HG03060 (cell line): Measurements from ENCODE around the gene DSE.

Experiments
- ATAC-seq: cut with Tn5 transposase; IDR thresholded peaks from one replicate; pipeline ENCODE4 v1.9.1; 2021; ENCODE audit warnings: low read depth, moderate number of reproducible peaks; ENCODE audit not compliant: unreplicated experiment

The DSE gene

DNA sequence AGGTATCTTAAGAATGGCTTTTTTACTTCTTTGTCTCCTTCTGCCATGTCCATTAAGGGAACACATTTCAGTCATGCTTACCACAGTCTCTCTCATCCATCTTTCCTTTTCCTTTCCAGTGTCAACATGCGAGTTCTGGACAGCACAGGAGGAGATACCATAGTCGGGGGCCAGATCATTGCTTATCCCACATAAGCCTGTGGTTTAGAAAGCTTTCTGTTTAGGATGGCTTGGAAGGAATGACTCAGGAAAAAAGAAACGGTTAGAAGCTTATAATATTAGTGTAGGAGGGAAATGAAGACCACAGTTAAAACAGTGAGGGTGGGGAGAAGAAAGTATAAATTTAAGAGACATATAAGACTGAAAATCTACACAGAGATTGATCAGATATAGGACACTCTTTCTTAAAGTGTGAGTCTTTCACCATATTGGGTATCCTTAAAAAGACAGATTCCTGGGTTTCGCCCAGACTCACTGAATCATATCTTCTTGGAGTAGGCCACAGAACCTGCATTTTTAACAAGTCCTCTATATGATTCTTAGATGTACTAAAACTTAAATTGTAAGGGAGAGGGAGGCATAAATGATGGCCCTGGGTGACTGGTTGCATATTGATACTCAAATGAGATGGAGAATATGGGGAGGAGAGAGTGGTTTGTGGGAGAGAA lies 36.1 kb downstream of the DSE start:
- ATAC-seq: no peak

DNA sequence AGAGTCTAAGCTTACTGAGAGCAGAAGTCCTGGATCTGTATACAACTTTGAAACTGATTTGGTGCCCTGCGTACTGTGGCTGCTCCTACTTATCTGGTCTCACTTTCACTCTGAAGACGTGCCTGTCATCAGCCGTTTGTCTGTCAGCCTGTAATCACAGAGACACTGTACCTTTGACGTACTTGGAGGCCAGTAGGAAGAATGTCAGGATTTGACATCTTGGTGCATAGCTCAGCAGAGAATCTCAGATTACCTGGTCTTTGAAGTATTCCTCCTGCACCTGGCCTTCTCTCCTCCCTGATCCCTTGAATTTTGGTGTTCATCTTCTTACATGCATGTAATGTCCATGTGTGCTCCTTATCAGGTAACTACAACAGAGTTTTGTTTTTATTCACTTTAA lies 37.7 kb downstream of the DSE start:
- ATAC-seq: peak; percentile 39

DNA sequence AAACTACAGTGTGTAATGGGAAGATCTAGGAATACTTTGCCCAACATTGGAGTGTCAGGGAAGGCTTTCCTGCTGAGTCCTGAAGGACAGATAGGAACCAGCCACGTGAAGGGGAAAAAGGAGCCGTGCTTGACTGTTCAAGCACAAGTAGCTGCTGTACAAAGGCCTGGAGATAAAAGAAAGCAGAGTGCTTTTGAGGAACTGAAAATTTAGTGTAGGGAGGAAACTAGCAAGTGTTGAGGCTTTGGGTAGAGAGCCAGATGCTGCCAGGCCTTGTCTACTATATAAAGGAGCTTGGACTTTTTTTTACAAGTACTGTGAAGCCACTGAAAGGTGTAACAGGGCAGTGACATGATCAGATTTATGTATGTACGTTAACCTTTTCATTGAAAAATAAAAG lies 39.0 kb downstream of the DSE start:
- peak; percentile 75 for ATAC-seq

DNA sequence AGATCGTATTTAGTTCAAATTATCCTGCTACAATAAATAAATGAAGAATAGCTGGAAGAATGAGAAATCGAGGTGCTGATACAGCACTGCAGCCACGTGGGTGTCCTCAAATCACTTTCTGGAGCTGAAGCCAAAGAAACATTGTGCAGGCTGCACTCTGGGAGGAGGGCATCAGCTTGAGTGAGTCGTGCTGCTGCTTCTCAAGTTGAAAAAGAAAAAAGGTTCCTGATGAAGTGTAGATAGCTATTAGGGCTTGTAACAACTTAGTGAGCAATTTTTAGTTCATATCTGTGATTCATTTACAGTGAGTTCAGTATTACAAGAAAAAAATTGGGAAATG lies 40.5 kb downstream of the DSE start:
- ATAC-seq: no peak

DNA sequence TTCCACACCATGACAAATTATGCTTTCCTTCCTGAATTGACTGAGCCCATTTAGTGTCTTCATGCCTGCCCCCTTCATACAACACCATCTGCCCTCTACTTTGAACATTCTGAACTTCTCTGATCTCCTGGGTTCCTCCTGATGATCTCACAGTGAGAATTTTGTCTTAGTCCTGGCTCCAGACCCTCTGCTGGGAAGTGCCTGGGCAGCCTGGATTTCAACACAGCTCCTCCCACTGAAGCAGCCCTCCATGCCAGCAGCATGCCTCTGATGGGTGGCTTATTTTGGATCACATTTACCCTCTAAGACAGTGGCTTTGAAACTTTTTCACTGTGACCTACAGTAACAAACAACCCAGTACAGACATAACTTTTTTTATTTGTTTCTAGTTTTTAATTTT lies 41.5 kb downstream of the DSE start:
- no peak for ATAC-seq

DNA sequence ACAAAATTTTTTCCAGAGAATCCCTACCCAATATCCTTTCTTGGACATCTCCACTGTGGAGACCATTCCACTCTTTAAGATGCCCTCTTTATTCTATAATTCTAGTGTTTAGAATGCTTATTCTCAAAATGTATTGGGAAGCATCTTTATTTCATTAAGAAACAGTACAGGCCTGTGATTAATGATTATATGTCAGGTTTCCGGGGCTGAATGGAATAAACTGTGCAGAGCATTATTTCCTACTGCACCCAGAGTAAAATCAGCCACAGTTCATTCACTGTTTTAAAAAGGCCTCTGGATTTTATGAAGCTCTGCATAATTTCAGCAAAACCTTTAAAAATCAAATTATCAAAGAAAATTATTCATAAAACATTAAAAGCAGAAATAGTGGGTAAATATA lies 42.6 kb downstream of the DSE start:
- no peak for ATAC-seq

DNA sequence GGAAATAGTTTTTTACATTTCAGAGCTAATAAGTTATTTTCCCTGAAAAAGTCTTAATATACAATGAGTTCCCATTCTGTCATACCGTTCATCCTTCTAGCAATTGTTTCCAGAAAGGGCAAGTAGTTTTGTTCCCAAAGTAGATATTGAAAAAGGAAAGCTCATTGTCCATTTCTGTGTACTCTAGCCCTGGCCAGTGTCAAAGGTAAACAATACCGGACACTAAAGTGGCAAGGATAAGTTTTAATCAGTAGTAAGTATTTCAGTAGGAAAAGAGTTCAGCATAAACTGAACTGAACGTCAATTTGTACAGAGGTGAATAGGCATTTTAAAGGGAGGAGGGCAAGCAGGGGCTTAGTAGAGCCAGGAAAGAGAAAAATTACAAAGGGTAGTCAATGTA lies 46.9 kb downstream of the DSE start:
- ATAC-seq: no peak

DNA sequence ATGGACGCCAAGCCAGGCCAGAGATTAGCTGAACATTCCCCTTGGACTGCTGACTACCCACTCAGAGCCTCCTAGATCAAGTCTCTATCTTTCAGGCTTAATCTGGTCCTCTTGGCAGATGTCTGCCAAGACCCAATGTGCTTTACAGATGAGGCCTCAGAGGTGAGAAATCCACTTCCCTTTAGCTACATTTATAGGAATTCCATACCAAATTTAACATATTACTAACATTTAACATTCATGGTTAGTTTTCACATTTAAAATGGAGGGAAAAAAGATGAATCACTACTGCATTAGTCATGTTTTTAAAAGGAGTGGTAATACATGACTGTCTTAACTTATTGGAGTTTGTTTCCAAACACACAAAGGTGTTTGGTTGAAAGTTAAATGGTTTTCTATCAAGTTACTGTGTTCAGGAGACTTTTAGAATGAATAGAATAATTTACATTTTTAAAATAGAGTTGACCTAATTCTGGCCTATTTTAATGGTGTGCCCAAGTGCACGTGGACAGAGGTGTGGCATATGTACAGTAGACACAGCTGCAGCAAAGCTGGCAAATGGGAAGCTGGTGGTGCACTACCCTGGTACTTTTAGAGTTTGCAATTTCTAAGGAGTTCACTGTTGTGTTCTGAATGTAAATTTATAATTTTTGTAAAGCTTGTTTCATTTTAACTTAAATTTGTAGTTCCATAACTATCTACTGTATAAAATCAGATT lies 48.5 kb downstream of the DSE start:
- no peak for ATAC-seq

DNA sequence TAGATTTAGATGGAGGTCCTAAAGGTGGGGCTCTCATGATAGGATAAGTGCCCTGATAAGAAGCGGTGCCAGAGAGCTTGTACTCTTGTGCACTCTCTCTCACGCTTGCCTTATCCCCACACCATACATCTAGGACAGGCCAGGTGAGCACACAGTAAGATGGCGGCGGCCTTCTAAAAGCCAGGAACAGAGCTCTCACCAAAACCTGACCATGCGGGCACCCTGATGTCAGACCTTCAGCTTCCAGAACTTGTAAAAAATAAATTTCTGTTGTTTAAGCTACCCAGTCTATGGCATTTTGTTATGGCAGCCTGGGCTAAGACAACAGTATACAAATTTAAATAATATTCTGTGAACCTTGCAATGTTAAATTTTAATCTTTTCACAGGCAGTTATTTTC lies 49.6 kb downstream of the DSE start:
- ATAC-seq: no peak

DNA sequence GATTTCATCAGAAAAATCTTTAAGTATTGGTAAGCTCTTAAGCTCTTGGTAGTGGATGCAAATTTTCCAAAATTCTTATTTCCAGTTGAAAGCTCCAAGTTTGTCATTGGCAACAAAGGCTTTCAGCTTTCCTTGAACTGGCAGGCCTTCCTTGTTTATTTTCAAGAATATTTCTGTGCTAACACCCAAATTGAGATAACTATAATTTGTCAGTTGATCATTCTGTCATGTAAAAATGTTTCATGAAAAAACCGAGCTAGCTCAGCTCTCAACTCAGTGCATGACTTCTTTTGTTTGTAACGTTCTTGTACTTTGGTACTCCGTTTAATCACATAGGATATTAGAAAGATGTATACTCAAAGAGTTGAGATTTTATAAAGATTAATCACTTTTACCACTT lies 51.5 kb downstream of the DSE start:
- ATAC-seq: no peak

DNA sequence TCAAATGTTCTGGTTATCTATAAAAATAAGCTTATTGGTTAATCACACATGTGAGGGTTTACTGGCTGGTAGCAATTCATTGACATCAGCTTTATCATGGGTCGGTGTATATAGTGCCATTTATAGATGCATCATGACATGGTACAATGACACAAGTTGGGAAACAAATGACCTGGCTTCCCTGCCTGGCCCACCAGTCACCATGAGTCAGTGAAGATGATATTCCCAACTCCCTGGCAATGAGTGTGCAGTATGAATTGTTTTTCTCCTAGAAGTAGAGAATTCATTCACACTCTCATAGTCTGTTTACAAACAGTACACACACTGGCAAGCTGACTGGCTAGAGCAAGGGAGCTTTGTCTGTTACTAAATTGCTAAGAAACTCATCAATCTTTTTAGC lies 53.3 kb downstream of the DSE start:
- ATAC-seq: no peak

DNA sequence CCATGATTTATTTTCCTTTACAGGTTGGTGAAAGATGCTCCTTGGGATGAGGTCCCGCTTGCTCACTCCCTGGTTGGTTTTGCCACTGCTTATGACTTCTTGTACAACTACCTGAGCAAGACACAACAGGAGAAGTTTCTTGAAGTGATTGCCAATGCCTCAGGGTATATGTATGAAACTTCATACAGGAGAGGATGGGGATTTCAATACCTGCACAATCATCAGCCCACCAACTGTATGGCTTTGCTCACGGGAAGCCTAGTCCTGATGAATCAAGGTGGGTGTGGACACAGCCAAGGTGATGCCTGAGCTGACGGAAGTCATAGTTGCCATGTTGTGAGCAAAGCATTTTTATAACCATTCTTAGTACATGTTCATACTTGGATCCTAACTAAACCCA lies 55.8 kb downstream of the DSE start:
- no peak for ATAC-seq

DNA sequence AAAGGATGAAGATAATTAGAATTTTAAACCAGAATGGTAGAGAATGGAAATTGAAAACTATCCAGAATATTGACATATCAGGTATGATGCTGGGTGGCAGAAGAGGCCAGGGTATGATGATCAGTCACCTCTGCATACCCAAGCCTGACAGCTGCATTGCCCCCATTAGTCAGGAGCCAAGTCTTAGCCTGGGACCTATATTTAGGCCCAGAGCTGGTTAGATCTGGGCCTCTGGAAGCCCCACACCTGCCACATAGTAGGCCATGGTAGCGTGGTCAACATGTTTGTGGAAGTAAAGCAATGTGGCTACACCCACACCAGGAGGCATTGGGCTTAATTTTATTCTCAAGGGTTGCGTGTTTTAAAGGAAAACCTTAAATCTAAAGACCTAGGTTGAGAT lies 58.4 kb downstream of the DSE start:
- ATAC-seq: no peak

DNA sequence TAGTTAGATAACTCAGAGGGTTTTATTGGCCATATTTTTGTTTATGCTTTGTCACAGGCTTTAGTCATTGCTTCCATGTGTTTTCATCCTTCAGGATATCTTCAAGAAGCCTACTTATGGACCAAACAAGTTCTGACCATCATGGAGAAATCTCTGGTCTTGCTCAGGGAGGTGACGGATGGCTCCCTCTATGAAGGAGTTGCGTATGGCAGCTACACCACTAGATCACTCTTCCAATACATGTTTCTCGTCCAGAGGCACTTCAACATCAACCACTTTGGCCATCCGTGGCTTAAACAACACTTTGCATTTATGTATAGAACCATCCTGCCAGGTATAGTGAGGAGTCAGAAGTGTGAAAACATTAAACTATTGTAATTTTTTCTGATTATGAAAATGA lies 60.1 kb downstream of the DSE start:
- no peak for ATAC-seq

DNA sequence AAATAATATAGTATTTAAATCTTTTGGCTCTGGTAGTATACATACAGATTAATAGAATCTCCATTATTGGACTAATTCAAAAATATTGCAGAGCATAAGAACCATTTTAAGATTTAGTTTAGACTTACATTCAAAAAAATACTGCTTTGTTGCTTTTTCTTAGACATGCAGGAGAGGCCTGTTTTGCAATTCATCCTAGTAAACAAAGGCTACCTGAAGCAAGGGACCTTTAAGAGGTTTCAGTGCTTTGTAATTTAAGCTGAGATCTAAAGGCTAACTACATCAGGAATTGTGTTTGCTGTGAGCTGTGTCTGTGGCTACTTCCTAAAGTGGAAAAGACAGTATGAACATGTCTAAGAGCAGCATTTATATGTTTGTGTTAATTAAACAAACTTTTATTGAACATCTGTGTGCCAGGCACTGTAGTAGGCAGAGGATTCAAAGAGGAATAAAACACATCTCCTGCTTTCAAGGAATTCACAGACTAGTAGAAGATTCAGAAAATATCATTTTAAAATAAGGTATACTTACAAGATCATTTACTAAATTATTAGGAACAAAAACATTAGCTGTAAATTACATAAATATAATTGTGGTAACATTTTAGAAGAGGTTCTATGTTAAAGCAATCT lies 61.3 kb downstream of the DSE start:
- ATAC-seq: no peak

DNA sequence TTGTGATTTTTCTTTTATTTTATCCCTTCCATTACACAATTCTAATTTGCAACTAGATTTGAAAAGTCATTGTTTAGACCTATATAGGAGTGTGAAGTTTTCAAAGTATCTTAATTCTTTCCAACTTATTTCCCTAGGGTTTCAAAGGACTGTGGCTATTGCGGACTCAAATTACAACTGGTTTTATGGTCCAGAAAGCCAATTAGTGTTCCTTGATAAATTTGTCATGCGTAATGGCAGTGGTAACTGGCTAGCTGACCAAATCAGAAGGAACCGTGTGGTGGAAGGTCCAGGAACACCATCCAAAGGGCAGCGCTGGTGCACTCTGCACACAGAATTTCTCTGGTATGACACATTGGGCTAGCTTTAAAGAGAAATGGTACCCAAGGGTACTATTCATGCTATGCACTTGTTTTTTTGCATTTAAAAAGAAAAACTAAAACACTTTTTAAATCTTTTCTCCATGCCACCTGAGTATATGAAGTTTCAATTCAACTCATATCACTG lies 62.5 kb downstream of the DSE start:
- no peak for ATAC-seq

DNA sequence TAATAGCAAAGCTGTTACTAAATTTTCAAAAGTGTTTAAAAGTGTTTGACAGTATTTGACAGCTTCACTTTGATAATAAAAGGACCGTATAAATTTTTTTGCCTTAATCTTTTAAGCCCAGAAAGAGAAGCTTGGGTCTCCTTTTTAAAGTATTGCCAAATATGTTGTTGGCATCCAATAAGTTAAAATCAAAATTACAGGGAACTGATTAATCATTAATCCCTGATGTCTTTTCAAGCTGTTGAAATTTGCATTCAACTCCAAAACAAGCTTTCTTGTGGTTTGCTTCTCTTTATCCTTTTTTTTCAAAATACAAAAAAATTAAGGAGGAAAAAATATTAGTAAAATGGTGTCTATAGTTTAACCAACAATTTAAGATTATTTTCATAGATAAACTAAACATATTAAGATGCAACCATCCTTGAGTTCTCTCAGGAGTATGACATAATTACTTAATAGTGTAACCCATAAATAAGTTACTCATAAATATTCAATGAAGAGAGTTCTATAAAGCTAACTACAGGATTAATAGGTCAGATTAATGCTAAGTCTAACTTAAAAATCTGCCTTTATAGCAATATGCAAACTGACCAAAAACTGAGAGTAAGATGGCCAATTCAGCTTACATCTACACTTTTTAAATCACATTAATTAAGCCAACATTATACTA lies 63.4 kb downstream of the DSE start:
- ATAC-seq: no peak

DNA sequence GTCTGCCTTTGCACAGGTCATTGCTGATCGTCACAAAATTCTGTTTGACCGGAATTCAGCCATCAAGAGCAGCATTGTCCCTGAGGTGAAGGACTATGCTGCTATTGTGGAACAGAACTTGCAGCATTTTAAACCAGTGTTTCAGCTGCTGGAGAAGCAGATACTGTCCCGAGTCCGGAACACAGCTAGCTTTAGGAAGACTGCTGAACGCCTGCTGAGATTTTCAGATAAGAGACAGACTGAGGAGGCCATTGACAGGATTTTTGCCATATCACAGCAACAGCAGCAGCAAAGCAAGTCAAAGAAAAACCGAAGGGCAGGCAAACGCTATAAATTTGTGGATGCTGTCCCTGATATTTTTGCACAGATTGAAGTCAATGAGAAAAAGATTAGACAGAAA lies 65.8 kb downstream of the DSE start:
- no peak for ATAC-seq

DNA sequence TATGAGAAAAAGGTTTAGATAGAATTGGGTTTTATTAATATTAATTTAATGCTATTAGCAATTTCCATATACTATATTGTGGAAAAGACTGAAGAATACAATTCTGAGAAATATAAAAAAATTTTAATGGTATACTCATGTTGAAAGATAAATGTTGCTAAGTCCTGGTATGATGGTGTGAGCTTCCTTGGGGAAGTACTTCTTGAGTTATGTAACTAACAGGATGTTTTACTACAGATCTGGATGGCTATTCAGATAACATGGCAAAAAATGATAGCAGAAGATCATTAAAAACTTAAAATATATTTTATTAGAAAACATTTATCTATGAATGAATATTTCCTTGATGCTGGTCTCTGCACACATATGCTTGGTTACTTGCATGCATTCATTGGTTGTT lies 66.9 kb downstream of the DSE start:
- ATAC-seq: no peak

DNA sequence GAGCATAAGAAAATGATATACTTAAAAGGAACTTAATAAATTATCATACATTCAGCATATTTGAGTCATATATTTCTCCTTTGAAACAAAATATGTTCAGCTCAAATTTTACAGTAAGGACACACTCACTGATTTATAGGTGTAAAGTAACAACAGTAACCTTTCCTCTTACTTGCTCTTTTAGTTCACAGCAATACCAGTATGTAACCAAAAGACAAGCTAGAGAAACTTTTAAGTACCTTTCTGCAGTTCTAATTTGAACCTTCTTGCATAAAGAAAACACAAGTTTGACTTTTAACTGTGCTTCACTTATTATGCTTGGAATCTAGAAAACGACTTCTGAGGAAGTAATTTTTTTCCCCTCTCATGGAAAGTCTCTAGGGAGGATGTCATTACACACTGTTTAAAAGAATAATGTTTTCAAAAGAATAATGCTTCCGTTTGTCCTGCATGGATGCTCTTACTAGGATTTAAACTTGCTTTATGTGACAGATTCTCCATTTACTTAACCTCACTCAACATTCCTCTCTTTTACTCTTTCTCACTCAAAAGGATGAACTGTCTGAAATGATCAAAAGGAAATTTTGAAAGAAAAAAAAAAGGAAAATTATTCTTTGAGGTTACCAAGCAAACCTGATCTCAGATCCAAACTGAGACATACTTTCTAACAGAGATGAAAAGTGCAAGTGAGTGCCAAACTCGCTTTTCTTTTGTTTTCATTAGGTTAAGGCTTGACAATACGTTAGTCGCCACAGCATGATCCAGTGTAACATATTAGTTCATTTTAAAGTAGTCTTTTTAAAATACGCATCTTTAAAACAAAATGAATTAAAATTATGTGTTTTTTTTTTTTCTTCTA lies 68.1 kb downstream of the DSE start:
- no peak for ATAC-seq
